HEK293 (cell line): Measurements from ENCODE around the gene UGT1A8.
"Not testable (repeated sequence)": the region's sequence is repeated elsewhere in the genome, so short reads cannot be mapped to it uniquely, and the experiment has no call there.

Source experiments
- CTCF ChIA-PET: fragments of 350-600 bp; formaldehyde crosslinking; extraction: SDS; loops from one replicate; lab custom pipeline; 2021; ENCODE audit warnings: antibody characterized with exemption; lab: Yijun Ruan, JAX
- POLR2A ChIA-PET: fragments of 300-600 bp; formaldehyde crosslinking; extraction: SDS; loops from one replicate; lab custom pipeline; 2020; ENCODE audit warnings: antibody characterized with exemption, inconsistent platforms; lab: Yijun Ruan, JAX
- H3K27ac ChIP-seq: fragments of 200-500 bp; sonication (Bioruptor generic); 2 replicates; pipeline ENCODE4 v1.5.1; 2014; ENCODE audit warnings: low read depth, low read length, control low read depth, inconsistent platforms; ENCODE audit errors: extremely low read depth
- H3K36me3 ChIP-seq, 2 experiments: fragments of 200-500 bp in 1 of 2; sonication (Bioruptor generic) in 1 of 2; 1 replicate in 1 of 2; 2 replicates in 1 of 2; pipeline ENCODE4 v1.5.1; 2014 to 2017; ENCODE audit warnings: inconsistent platforms in 2 of 2, low read length in 2 of 2; ENCODE audit not compliant: control insufficient read depth in 2 of 2, insufficient read depth in 1 of 2
- H3K4me1 ChIP-seq: fragments of 200-500 bp; sonication (Bioruptor generic); 2 replicates; pipeline ENCODE4 v1.5.1; 2014; ENCODE audit warnings: mild to moderate bottlenecking, low read length, inconsistent platforms; ENCODE audit not compliant: control insufficient read depth, insufficient read depth
- H3K4me3 ChIP-seq: 2 replicates; pipeline ENCODE4 v1.5.1; 2011; ENCODE audit warnings: low read depth, mild to moderate bottlenecking, control low read depth, low read length, moderate library complexity
- H3K9me3 ChIP-seq: fragments of 200-500 bp; sonication (Bioruptor generic); 2 replicates; pipeline ENCODE4 v1.5.1; 2014; ENCODE audit warnings: low read depth, low read length, inconsistent platforms; ENCODE audit not compliant: control insufficient read depth, insufficient read depth
- SCRT1 ChIP-seq: fragments of 450-650 bp; formaldehyde crosslinking; IDR thresholded peaks from 2 replicates; pipeline ENCODE4 v1.5.1; 2016; ENCODE audit warnings: missing biosample characterization, missing genetic modification characterization, borderline replicate concordance
- ZNF10 ChIP-seq: fragments of 450-650 bp; formaldehyde crosslinking; IDR thresholded peaks from 2 replicates; pipeline ENCODE4 v1.5.1; 2017; ENCODE audit warnings: missing biosample characterization, missing genetic modification characterization
- ZNF146 ChIP-seq: fragments of 450-650 bp; formaldehyde crosslinking; IDR thresholded peaks from 2 replicates; pipeline ENCODE4 v1.5.1; 2016; ENCODE audit warnings: missing biosample characterization, missing genetic modification characterization
- ZNF366 ChIP-seq: fragments of 450-650 bp; formaldehyde crosslinking; conservative IDR thresholded peaks from 2 replicates; pipeline ENCODE4 v1.5.1; 2016; ENCODE audit warnings: missing biosample characterization, missing genetic modification characterization
- ZNF391 ChIP-seq: fragments of 450-650 bp; formaldehyde crosslinking; IDR thresholded peaks from 2 replicates; pipeline ENCODE4 v1.5.1; 2016; ENCODE audit warnings: low read depth, missing biosample characterization, missing genetic modification characterization, borderline replicate concordance
- ZNF513 ChIP-seq: fragments of 450-650 bp; IDR thresholded peaks from 2 replicates; pipeline ENCODE4 v1.5.1; 2018; ENCODE audit warnings: missing biosample characterization, missing genetic modification characterization
- ZNF514 ChIP-seq: fragments of 450-650 bp; formaldehyde crosslinking; IDR thresholded peaks from 2 replicates; pipeline ENCODE4 v1.5.1; 2016; ENCODE audit warnings: missing biosample characterization, missing genetic modification characterization
- ZNF521 ChIP-seq: fragments of 450-650 bp; formaldehyde crosslinking; IDR thresholded peaks from 2 replicates; pipeline ENCODE4 v1.5.1; 2017; ENCODE audit warnings: missing biosample characterization, mild to moderate bottlenecking, missing genetic modification characterization
- ZNF529 ChIP-seq: fragments of 450-650 bp; formaldehyde crosslinking; IDR thresholded peaks from 2 replicates; pipeline ENCODE4 v1.5.1; 2017; ENCODE audit warnings: missing genetic modification characterization, missing biosample characterization; ENCODE audit not compliant: insufficient replicate concordance
- ZNF549 ChIP-seq: fragments of 450-650 bp; IDR thresholded peaks from 2 replicates; pipeline ENCODE4 v1.5.1; 2018; ENCODE audit warnings: missing biosample characterization, missing genetic modification characterization, mild to moderate bottlenecking, inconsistent platforms, moderate library complexity
- ZNF610 ChIP-seq: fragments of 450-650 bp; formaldehyde crosslinking; IDR thresholded peaks from 2 replicates; pipeline ENCODE4 v1.5.1; 2016; ENCODE audit warnings: missing biosample characterization, missing genetic modification characterization, borderline replicate concordance
- ZNF626 ChIP-seq: fragments of 450-650 bp; sonication (Bioruptor Pico); formaldehyde crosslinking; IDR thresholded peaks from 2 replicates; pipeline ENCODE4 v1.5.1; 2018; ENCODE audit warnings: missing biosample characterization, missing genetic modification characterization, inconsistent platforms
- ZNF664 ChIP-seq: fragments of 450-650 bp; formaldehyde crosslinking; IDR thresholded peaks from 2 replicates; pipeline ENCODE4 v1.5.1; 2016; ENCODE audit warnings: missing biosample characterization, missing genetic modification characterization
- ZNF837 ChIP-seq: fragments of 450-650 bp; formaldehyde crosslinking; IDR thresholded peaks from 2 replicates; pipeline ENCODE4 v1.5.1; 2016; ENCODE audit warnings: missing biosample characterization, missing genetic modification characterization
- TF ChIP-seq, protein P1 (sequence below): fragments of 450-650 bp; formaldehyde crosslinking; IDR thresholded peaks from 2 replicates; pipeline ENCODE4 v1.5.1; 2016; ENCODE audit warnings: missing biosample characterization, missing genetic modification characterization
- TF ChIP-seq, protein P2 (sequence below): fragments of 450-650 bp; formaldehyde crosslinking; IDR thresholded peaks from 2 replicates; pipeline ENCODE4 v1.5.1; 2016; ENCODE audit warnings: missing biosample characterization, missing genetic modification characterization, borderline replicate concordance

Gene UGT1A8

DNA sequence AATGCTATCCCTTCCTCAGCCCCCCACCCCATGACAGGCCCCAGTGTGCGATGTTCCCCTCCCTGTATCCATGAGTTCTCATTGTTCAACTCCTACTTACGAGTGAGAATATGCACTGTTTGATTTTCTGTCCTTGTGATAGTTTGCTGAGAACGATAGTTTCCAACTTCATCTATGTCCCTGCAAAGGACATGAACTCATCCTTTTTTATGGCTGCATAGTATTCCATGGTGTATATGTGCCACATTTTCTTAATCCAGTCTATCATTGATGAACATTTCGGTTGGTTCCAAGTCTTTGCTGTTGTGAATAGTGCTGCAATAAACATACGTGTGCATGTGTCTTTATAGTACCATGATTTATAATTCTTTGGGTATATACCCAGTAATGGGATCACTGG lies 4.4 kb downstream of the UGT1A8 start:
- CTCF ChIA-PET, H3K27ac ChIP-seq, H3K4me1 ChIP-seq, POLR2A ChIA-PET, H3K9me3 ChIP-seq, H3K4me3 ChIP-seq, H3K36me3 ChIP-seq: not testable (repeated sequence)
- TF ChIP-seq ZNF146: peak; percentile 54

DNA sequence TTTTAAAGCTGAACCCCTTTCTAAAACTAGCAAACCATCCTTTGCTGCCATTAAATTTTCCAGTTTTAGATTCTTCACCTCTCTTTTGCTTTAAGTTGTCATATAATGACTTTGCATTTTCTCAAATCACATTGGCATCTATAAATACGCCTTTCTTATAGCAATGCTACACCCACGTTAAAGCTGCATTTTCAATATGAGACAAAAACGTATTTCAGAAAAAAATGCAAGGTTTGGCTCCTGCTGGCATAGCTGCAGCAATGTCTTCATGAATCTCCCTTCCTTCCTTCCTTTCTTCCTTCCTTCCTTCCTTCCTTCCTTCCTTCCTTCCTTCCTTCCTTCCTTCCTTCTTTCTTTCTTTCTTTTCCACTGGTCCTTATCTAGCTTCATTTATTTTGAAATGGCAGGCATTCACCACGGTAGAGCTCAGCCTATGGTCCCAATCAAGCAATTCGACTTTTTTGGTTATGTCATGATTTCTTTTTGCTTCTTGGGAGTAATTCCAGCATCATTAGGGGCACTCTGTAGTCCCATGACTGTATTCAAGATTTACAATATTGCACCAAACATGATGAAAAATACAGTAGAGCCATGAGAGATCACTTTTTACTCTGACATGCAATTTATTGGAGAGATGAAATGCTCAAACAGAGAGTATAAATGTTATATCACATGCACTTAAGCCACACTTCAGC lies 10.0 kb downstream of the UGT1A8 start:
- POLR2A ChIA-PET: no interaction called here
- Histone ChIP-seq H3K4me3 (no peak overlapping the region), H3K4me1 (no peaks in the 10 kb centered on the region), H3K36me3 (no peaks in the 10 kb centered on the region), H3K9me3 (no peaks in the 10 kb centered on the region), H3K27ac (no peak overlapping the region)
- CTCF ChIA-PET: interaction anchor here (0.6 kb wide), 1 partner anchor 106 kb away, joined by 4 read pairs; no protein-coding TSS in a partner anchor
- TF ChIP-seq ZNF529 (tag by site-specific recombination) (no peak), ZNF610 (tag by site-specific recombination) (no peak), ZNF366 (no peak), ZNF837 (tag by site-specific recombination) (no peak)
- TF ChIP-seq, protein P1, sequence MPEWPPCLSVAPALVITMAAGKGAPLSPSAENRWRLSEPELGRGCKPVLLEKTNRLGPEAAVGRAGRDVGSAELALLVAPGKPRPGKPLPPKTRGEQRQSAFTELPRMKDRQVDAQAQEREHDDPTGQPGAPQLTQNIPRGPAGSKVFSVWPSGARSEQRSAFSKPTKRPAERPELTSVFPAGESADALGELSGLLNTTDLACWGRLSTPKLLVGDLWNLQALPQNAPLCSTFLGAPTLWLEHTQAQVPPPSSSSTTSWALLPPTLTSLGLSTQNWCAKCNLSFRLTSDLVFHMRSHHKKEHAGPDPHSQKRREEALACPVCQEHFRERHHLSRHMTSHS: no peak
- TF ChIP-seq, protein P2, sequence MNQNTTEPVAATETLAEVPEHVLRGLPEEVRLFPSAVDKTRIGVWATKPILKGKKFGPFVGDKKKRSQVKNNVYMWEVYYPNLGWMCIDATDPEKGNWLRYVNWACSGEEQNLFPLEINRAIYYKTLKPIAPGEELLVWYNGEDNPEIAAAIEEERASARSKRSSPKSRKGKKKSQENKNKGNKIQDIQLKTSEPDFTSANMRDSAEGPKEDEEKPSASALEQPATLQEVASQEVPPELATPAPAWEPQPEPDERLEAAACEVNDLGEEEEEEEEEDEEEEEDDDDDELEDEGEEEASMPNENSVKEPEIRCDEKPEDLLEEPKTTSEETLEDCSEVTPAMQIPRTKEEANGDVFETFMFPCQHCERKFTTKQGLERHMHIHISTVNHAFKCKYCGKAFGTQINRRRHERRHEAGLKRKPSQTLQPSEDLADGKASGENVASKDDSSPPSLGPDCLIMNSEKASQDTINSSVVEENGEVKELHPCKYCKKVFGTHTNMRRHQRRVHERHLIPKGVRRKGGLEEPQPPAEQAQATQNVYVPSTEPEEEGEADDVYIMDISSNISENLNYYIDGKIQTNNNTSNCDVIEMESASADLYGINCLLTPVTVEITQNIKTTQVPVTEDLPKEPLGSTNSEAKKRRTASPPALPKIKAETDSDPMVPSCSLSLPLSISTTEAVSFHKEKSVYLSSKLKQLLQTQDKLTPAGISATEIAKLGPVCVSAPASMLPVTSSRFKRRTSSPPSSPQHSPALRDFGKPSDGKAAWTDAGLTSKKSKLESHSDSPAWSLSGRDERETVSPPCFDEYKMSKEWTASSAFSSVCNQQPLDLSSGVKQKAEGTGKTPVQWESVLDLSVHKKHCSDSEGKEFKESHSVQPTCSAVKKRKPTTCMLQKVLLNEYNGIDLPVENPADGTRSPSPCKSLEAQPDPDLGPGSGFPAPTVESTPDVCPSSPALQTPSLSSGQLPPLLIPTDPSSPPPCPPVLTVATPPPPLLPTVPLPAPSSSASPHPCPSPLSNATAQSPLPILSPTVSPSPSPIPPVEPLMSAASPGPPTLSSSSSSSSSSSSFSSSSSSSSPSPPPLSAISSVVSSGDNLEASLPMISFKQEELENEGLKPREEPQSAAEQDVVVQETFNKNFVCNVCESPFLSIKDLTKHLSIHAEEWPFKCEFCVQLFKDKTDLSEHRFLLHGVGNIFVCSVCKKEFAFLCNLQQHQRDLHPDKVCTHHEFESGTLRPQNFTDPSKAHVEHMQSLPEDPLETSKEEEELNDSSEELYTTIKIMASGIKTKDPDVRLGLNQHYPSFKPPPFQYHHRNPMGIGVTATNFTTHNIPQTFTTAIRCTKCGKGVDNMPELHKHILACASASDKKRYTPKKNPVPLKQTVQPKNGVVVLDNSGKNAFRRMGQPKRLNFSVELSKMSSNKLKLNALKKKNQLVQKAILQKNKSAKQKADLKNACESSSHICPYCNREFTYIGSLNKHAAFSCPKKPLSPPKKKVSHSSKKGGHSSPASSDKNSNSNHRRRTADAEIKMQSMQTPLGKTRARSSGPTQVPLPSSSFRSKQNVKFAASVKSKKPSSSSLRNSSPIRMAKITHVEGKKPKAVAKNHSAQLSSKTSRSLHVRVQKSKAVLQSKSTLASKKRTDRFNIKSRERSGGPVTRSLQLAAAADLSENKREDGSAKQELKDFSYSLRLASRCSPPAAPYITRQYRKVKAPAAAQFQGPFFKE (tag by site-specific recombination): no peak

DNA sequence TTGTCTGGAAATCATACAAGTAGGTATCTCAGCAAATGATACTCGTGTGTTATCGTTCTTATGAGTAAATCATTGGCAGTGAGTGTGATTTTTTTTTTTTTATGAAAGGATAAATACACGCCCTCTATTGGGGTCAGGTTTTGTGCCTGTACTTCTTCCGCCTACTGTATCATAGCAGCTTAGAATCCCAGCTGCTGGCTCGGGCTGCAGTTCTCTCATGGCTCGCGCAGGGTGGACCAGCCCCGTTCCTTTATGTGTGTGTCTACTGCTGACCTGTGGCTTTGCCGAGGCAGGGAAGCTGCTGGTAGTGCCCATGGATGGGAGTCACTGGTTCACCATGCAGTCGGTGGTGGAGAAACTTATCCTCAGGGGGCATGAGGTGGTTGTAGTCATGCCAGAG lies 18.9 kb downstream of the UGT1A8 start, which contains the start of gene UGT1A10:
UGT1A10 (plus strand) TSS at position 143 of the 400 bp plus-strand sequence; CDS start at position 218, 75 bp downstream.
- H3K4me1 ChIP-seq, H3K27ac ChIP-seq, H3K9me3 ChIP-seq, POLR2A ChIA-PET, CTCF ChIA-PET, H3K4me3 ChIP-seq, H3K36me3 ChIP-seq: not testable (repeated sequence)

DNA sequence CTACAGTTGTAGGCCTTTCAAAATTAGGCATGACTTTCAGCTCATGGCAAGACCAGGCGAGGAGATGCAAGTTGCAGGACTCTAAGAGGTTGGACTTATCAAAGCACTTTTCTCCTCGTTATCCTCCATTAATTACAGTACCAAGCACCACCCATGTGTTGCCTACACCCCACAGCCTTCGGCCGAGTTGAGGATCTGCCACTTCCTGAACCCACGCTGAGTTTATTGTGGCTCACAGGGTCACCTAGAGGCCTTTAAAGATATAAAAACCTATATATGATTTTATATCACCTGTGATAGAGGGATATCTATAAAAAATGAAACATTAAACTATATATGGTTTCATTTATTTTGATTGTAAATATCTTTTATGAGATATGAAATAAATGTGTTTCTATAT lies 21.4 kb downstream of the UGT1A8 start:
- no peaks in the 10 kb centered on the region for H3K9me3 ChIP-seq
- H3K4me3 ChIP-seq: no peak overlapping the region
- no peaks in the 10 kb centered on the region for H3K36me3 ChIP-seq
- H3K4me1 ChIP-seq: no peaks in the 10 kb centered on the region
- CTCF ChIA-PET: no interaction called here
- POLR2A ChIA-PET: no interaction called here
- no peak overlapping the region for H3K27ac ChIP-seq
- no peak for TF ChIP-seq SCRT1 (tag by site-specific recombination)
- no peak for TF ChIP-seq ZNF391
- TF ChIP-seq ZNF626: no peak
- TF ChIP-seq ZNF10 (tag by site-specific recombination): no peak
- TF ChIP-seq, protein P1: no peak
- TF ChIP-seq ZNF521 (tag by site-specific recombination): no peak
- no peak for TF ChIP-seq ZNF514 (tag by site-specific recombination)
- no peak for TF ChIP-seq ZNF664 (tag by site-specific recombination)
- TF ChIP-seq ZNF513 (tag by site-specific recombination): no peak
- no peak for TF ChIP-seq ZNF549
